Neural progenitor cell (in vitro differentiated cells): ENCODE results near the gene SIAE.

Experiments
- CTCF ChIP-seq: fragments of 200-600 bp; sonication (generic); IDR thresholded peaks from 2 replicates; pipeline ENCODE4 v1.5.1; 2017; ENCODE audit warnings: antibody characterized with exemption, mild to moderate bottlenecking
- EZH2 ChIP-seq: fragments of 200-600 bp; sonication (generic); IDR thresholded peaks from 2 replicates; pipeline ENCODE4 v1.6.1; 2017; ENCODE audit warnings: antibody characterized with exemption, mild to moderate bottlenecking, moderate library complexity

GRCh38 chr11:124674168-124674517 lies 604 bp upstream of the SIAE start:
- no peak for TF ChIP-seq EZH2
- TF ChIP-seq CTCF, result no peak
